OCI-LY3 (cell line): ENCODE data around the gene BMERB1.

ENCODE experiments used
- H2AFZ ChIP-seq: fragments of 200-600, 300-600 bp; shearing (Covaris generic); 2 replicates; pipeline ENCODE4 v1.6.0; 2014; ENCODE audit warnings: antibody characterized with exemption, low read depth, low read length
- H3K27ac ChIP-seq: fragments of 200-600, 300-600 bp; sonication (generic); 2 replicates; pipeline ENCODE4 v1.5.1; 2014; ENCODE audit warnings: mild to moderate bottlenecking, low read length, moderate library complexity, mixed read lengths
- H3K27me3 ChIP-seq: fragments of 200-600, 300-600 bp; sonication (generic); 2 replicates; pipeline ENCODE4 v1.6.1; 2014; ENCODE audit warnings: low read depth, low read length, mixed read lengths
- H3K36me3 ChIP-seq: fragments of 200-600, 300-600 bp; sonication (generic); replicated peaks from 2 replicates; pipeline ENCODE3; 2014; ENCODE audit warnings: low read depth, low read length, mixed read lengths
- H3K4me1 ChIP-seq: fragments of 300-600, 200-600 bp; sonication (generic); 2 replicates; pipeline ENCODE4 v1.6.1; 2014; ENCODE audit warnings: low read length, mixed read lengths
- H3K4me2 ChIP-seq: fragments of 200-600, 300-600 bp; sonication (generic); 2 replicates; pipeline ENCODE4 v1.6.1; 2014; ENCODE audit warnings: low read length, mixed read lengths
- H3K4me3 ChIP-seq: fragments of 300-600, 200-600 bp; sonication (generic); 2 replicates; pipeline ENCODE4 v1.5.1; 2014; ENCODE audit warnings: antibody characterized with exemption, mild to moderate bottlenecking, low read length, moderate library complexity
- H3K79me2 ChIP-seq: fragments of 300-600, 200-600 bp; shearing (Covaris generic); 2 replicates; pipeline ENCODE4 v1.6.1; 2014; ENCODE audit warnings: mild to moderate bottlenecking, low read length, mixed read lengths
- H3K9ac ChIP-seq: fragments of 300-600, 200-600 bp; shearing (Covaris generic); 2 replicates; pipeline ENCODE4 v1.6.0; 2014; ENCODE audit warnings: mild to moderate bottlenecking, low read length, moderate library complexity
- H3K9me3 ChIP-seq: fragments of 200-600, 300-600 bp; shearing (Covaris generic); 2 replicates; pipeline ENCODE4 v1.6.1; 2014; ENCODE audit warnings: low read length, mixed read lengths; ENCODE audit not compliant: insufficient read depth
- H4K20me1 ChIP-seq: fragments of 200-600, 300-600 bp; sonication (generic); 2 replicates; pipeline ENCODE4 v1.6.1; 2016; ENCODE audit warnings: low read length, mixed read lengths; ENCODE audit not compliant: insufficient read depth
- CTCF ChIP-seq: fragments of 200-600, 300-600 bp; sonication (generic); IDR thresholded peaks from 2 replicates; pipeline ENCODE4 v1.5.1; 2014; ENCODE audit warnings: antibody characterized with exemption, low read length, low read depth
- EZH2phosphoT487 ChIP-seq: fragments of 200-600 bp; shearing (Covaris generic); IDR thresholded peaks from 2 replicates; pipeline ENCODE4 v1.6.1; 2018; ENCODE audit warnings: antibody characterized with exemption, mixed run types, low read depth

The BMERB1 gene

GRCh38 chr16:15482748-15483298 lies 48.4 kb downstream of the BMERB1 start:
- H3K9ac ChIP-seq = no peak overlapping the region
- H3K4me1 ChIP-seq = peaks cover 7% of the 10 kb centered on the region
- H3K27me3 ChIP-seq = no peaks in the 10 kb centered on the region
- TF ChIP-seq EZH2phosphoT487 (no peak), CTCF (no peak)
- no peaks in the 10 kb centered on the region for H3K36me3 ChIP-seq
- no peaks in the 10 kb centered on the region for H3K79me2 ChIP-seq
- H3K27ac ChIP-seq = no peak overlapping the region
- H2AFZ ChIP-seq = no peak overlapping the region
- no peak overlapping the region for H3K4me2 ChIP-seq
- no peak overlapping the region for H3K4me3 ChIP-seq
- H4K20me1 ChIP-seq = no peaks in the 10 kb centered on the region
- H3K9me3 ChIP-seq = no peaks in the 10 kb centered on the region

GRCh38 chr16:15483857-15484256 lies 49.5 kb downstream of the BMERB1 start:
- no peak overlapping the region for H3K4me2 ChIP-seq
- H4K20me1 ChIP-seq = no peaks in the 10 kb centered on the region
- H3K4me1 ChIP-seq = peaks cover 7% of the 10 kb centered on the region
- H3K4me3 ChIP-seq = no peak overlapping the region
- no peak overlapping the region for H3K27ac ChIP-seq
- H3K79me2 ChIP-seq = no peaks in the 10 kb centered on the region
- H3K9me3 ChIP-seq = no peaks in the 10 kb centered on the region
- no peaks in the 10 kb centered on the region for H3K36me3 ChIP-seq
- no peak for TF ChIP-seq EZH2phosphoT487
- no peak for TF ChIP-seq CTCF
- H3K9ac ChIP-seq = no peak overlapping the region
- no peaks in the 10 kb centered on the region for H3K27me3 ChIP-seq
- no peak overlapping the region for H2AFZ ChIP-seq

DNA sequence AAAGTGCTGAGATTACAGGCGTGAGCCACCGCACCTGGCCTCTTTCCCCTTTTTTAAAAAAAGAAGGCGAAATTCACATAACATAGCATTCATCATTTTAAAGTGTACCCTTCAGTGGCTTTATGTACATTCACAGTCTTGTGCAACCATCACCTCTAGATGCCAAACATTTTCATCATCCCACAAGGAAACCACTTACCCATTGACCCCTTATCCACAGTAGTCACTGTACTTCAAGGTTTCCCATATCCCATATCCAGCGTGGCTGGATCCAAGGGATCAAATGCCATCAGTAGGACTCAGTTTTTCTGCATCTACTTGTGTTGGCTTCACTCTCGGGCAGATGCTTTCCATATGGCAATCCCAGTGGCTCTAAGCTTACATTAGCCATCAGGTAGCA lies 50.3 kb downstream of the BMERB1 start:
- Histone ChIP-seq H3K27ac (no peak overlapping the region), H3K27me3 (no peaks in the 10 kb centered on the region), H2AFZ (no peak overlapping the region), H3K4me3 (no peak overlapping the region), H4K20me1 (no peaks in the 10 kb centered on the region), H3K36me3 (no peaks in the 10 kb centered on the region), H3K79me2 (no peaks in the 10 kb centered on the region), H3K4me2 (no peak overlapping the region), H3K9me3 (no peaks in the 10 kb centered on the region), H3K9ac (no peak overlapping the region), H3K4me1 (peaks cover 7% of the 10 kb centered on the region)
- no peak for TF ChIP-seq EZH2phosphoT487
- TF ChIP-seq CTCF = no peak

DNA sequence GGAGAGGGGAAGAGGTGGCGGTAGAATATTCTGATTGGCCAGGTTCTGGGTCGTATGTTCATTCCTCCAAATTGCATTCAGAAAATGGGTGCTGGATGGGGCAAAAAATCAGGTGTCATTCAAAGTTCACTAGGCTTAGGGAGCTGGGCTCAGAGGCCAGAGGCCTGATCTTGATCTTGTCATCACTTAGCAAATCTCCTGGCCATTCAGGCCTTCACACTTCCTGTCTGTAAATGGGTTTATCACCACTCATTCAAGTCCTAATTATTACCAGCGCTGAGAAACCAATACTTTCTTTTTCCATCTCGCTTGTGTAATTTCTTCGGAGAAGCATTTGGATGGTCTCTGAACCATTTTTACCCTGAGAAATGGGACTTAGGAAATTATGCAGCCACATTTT lies 50.8 kb downstream of the BMERB1 start:
- Histone ChIP-seq H3K9ac (no peak overlapping the region), H3K9me3 (no peaks in the 10 kb centered on the region), H3K36me3 (no peaks in the 10 kb centered on the region), H2AFZ (no peak overlapping the region), H3K79me2 (no peaks in the 10 kb centered on the region), H3K27me3 (no peaks in the 10 kb centered on the region), H4K20me1 (no peaks in the 10 kb centered on the region), H3K27ac (no peak overlapping the region), H3K4me3 (no peak overlapping the region), H3K4me1 (peaks cover 7% of the 10 kb centered on the region), H3K4me2 (no peak overlapping the region)
- TF ChIP-seq CTCF (no peak), EZH2phosphoT487 (no peak)
